ENCODE data around the gene RBPJL. TPM values are rescaled to one million over a fixed set of nuclear protein-coding genes. Genes with fewer than 3 reads are reported as not detected.
A peak's percentile ranks its signal among the peaks of the same experiment; 100 is the strongest.

Gene RBPJL
- total and polyA plus RNA-seq, 2 of the 13 experiments (the other 11 are each of a cell fraction or from before 2014, with no cell fraction given), result not detected

DNA sequence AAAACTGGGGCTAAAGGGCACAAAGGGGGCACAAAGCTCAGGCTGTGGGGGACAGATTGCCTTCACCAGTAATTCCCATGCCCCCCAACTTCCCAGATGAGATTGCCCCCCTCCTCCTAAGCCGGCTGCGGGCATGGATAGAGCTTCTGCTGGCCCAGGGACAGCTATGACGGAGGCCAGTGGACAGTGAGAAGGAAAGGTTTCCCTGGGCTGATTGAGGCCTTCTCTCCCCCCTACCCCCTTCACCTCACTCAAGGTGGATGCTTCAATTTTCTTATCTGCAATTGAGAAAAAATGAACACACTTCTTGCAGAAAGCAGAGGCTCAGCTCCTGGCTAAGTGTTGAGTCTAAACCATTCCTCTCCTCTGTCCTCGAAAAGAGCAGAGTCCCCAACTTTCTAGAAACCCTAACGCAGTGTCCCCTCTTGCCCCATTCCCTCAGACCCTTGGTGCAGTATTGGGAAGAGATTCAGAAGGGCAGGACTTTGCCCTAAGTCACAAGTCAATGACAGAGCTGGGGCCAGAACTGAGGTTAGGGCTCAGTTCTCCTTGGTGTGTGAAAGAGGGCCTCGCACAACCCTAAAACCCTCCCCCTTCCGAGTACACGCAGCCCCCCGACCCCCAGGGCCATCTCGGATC is 40.8 kb downstream of the RBPJL start (continued):
- TF ChIP-seq, protein P1, sequence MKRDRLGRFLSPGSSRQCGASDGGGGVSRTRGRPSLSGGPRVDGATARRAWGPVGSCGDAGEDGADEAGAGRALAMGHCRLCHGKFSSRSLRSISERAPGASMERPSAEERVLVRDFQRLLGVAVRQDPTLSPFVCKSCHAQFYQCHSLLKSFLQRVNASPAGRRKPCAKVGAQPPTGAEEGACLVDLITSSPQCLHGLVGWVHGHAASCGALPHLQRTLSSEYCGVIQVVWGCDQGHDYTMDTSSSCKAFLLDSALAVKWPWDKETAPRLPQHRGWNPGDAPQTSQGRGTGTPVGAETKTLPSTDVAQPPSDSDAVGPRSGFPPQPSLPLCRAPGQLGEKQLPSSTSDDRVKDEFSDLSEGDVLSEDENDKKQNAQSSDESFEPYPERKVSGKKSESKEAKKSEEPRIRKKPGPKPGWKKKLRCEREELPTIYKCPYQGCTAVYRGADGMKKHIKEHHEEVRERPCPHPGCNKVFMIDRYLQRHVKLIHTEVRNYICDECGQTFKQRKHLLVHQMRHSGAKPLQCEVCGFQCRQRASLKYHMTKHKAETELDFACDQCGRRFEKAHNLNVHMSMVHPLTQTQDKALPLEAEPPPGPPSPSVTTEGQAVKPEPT (CRISPR knock-in tag; IDR thresholded peaks at IDR 0.05; ENCODE audit: low read depth), result 0 out of 2 replicates have a peak, but pooled peaks have one; percentile 34
- TF ChIP-seq NCOA5 (CRISPR knock-in tag; IDR thresholded peaks at IDR 0.05), result no peak
- TF ChIP-seq E2F1 (CRISPR knock-in tag; IDR thresholded peaks at IDR 0.05), result no peak
- no peak for TF ChIP-seq FUBP1 (CRISPR knock-in tag; IDR thresholded peaks at IDR 0.05; ENCODE audit: borderline replicate concordance)
- TF ChIP-seq, protein P2, sequence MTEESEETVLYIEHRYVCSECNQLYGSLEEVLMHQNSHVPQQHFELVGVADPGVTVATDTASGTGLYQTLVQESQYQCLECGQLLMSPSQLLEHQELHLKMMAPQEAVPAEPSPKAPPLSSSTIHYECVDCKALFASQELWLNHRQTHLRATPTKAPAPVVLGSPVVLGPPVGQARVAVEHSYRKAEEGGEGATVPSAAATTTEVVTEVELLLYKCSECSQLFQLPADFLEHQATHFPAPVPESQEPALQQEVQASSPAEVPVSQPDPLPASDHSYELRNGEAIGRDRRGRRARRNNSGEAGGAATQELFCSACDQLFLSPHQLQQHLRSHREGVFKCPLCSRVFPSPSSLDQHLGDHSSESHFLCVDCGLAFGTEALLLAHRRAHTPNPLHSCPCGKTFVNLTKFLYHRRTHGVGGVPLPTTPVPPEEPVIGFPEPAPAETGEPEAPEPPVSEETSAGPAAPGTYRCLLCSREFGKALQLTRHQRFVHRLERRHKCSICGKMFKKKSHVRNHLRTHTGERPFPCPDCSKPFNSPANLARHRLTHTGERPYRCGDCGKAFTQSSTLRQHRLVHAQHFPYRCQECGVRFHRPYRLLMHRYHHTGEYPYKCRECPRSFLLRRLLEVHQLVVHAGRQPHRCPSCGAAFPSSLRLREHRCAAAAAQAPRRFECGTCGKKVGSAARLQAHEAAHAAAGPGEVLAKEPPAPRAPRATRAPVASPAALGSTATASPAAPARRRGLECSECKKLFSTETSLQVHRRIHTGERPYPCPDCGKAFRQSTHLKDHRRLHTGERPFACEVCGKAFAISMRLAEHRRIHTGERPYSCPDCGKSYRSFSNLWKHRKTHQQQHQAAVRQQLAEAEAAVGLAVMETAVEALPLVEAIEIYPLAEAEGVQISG (CRISPR knock-in tag; IDR thresholded peaks at IDR 0.05), result no peak
- TF ChIP-seq KDM5B (CRISPR knock-in tag; IDR thresholded peaks at IDR 0.05; ENCODE audit: borderline replicate concordance), result no peak
- no peak for TF ChIP-seq FOXA1 (IDR thresholded peaks at IDR 0.05)
- TF ChIP-seq FOXA1 (CRISPR knock-in tag; IDR thresholded peaks at IDR 0.05), result no peak
- no peak for TF ChIP-seq SALL2 (CRISPR knock-in tag; IDR thresholded peaks at IDR 0.05)
- 0 out of 2 replicates have a peak, but pooled peaks have one; percentile 31 for TF ChIP-seq NR2C2 (CRISPR knock-in tag; IDR thresholded peaks at IDR 0.05; ENCODE audit: borderline replicate concordance)
- TF ChIP-seq ZNF704 (CRISPR knock-in tag; IDR thresholded peaks at IDR 0.05; ENCODE audit: borderline replicate concordance), result 0 out of 2 replicates have a peak, but pooled peaks have one; percentile 40
- TF ChIP-seq SAFB2 (CRISPR knock-in tag; IDR thresholded peaks at IDR 0.05; ENCODE audit: borderline replicate concordance, low read depth), result no peak
- TF ChIP-seq, protein P3, sequence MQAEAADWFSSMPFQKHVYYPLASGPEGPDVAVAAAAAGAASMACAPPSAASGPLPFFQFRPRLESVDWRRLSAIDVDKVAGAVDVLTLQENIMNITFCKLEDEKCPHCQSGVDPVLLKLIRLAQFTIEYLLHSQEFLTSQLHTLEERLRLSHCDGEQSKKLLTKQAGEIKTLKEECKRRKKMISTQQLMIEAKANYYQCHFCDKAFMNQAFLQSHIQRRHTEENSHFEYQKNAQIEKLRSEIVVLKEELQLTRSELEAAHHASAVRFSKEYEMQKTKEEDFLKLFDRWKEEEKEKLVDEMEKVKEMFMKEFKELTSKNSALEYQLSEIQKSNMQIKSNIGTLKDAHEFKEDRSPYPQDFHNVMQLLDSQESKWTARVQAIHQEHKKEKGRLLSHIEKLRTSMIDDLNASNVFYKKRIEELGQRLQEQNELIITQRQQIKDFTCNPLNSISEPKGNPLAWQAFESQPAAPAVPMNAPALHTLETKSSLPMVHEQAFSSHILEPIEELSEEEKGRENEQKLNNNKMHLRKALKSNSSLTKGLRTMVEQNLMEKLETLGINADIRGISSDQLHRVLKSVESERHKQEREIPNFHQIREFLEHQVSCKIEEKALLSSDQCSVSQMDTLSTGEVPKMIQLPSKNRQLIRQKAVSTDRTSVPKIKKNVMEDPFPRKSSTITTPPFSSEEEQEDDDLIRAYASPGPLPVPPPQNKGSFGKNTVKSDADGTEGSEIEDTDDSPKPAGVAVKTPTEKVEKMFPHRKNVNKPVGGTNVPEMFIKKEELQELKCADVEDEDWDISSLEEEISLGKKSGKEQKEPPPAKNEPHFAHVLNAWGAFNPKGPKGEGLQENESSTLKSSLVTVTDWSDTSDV (CRISPR knock-in tag; IDR thresholded peaks at IDR 0.05), result no peak
- 0 out of 2 replicates have a peak, but pooled peaks have one; percentile 32 for TF ChIP-seq MBD4 (IDR thresholded peaks at IDR 0.05; ENCODE audit: borderline replicate concordance, low read length)
- TF ChIP-seq ZNF558 (CRISPR knock-in tag; IDR thresholded peaks at IDR 0.05; ENCODE audit: borderline replicate concordance), result 0 out of 2 replicates have a peak, but pooled peaks have one; percentile 18
- TF ChIP-seq ZNF724P (CRISPR knock-in tag; IDR thresholded peaks at IDR 0.05; ENCODE audit: borderline replicate concordance), result no peak
- TF ChIP-seq XBP1 (CRISPR knock-in tag; IDR thresholded peaks at IDR 0.05), result no peak

Data from HepG2 (cell line).